ENCODE measurements around the gene IL1A. TPM values are rescaled to one million over a fixed set of nuclear protein-coding genes. Genes with fewer than 3 reads are reported as not detected.

IL1A gene
- total RNA-seq, 4 donors from 2014 or later: 0.13 TPM; not detected in 3

DNA sequence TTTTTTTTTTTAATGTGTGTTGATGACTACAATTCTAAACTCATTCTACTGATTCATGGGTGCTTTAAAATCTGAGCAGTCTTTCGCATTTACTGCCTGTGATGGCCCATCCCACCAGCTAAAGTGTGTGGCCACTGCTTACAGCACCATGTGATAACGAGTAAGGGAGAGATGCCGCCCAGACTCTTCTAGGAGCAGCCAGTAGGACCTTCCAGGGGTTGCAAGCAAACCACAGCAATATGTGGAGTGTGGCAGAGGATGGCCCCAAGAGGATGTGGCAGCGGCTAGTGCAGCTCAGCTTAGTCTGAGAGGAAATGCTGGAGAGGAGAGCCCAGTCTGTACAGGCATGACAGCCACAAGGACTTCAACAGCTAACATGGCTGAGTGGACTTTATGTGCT, 37.4 kb upstream of the IL1A start:
- Histone ChIP-seq H3K4me3 (no peak overlapping the region), H3K27ac (replicated peaks in 1 of 4) (no peak overlapping the region), H3K36me3 (no peaks in the 10 kb centered on the region), H3K9me3 (no peaks in the 10 kb centered on the region), H3K27me3 (no peaks in the 10 kb centered on the region), H3K4me1 (peaks cover 0 to 11% (median 9%) of the 10 kb centered on the region in 4 donors)
- DNase-seq (ENCODE audit: extremely low spot score): no peak
- TF ChIP-seq POLR2A (IDR thresholded peaks at IDR 0.05; ENCODE audit: low read depth) (no peak), POLR2AphosphoS5 (IDR thresholded peaks at IDR 0.05) (no peak), CTCF (IDR thresholded peaks at IDR 0.05) (no peak), EP300 (IDR thresholded peaks at IDR 0.05) (no peak)
- WGBS: 87% methylated on average over 4 of the region's 4 CpGs
- intact Hi-C loops (cut with DNase I): no loop called here

GRCh38 chr2:112821142-112821541, 36.8 kb upstream of the IL1A start:
- peaks cover 0 to 11% (median 9%) of the 10 kb centered on the region in 4 donors for H3K4me1 ChIP-seq
- no peak overlapping the region for H3K27ac ChIP-seq (replicated peaks in 1 of 4)
- H3K27me3 ChIP-seq: no peaks in the 10 kb centered on the region
- H3K36me3 ChIP-seq: no peaks in the 10 kb centered on the region
- intact Hi-C loops (cut with DNase I): no loop called here
- TF ChIP-seq CTCF (IDR thresholded peaks at IDR 0.05): no peak
- no peak for TF ChIP-seq POLR2A (IDR thresholded peaks at IDR 0.05; ENCODE audit: low read depth)
- no peak for TF ChIP-seq POLR2AphosphoS5 (IDR thresholded peaks at IDR 0.05)
- no peak for TF ChIP-seq EP300 (IDR thresholded peaks at IDR 0.05)
- H3K4me3 ChIP-seq: no peak overlapping the region
- no peak for DNase-seq (ENCODE audit: extremely low spot score)
- no peaks in the 10 kb centered on the region for H3K9me3 ChIP-seq
- WGBS: 94% methylated on average over 5 of the region's 5 CpGs

GRCh38 chr2:112820343-112820742, 36.0 kb upstream of the IL1A start:
- Histone ChIP-seq H3K4me3 (no peak overlapping the region), H3K36me3 (no peaks in the 10 kb centered on the region), H3K4me1 (peaks cover 0 to 11% (median 9%) of the 10 kb centered on the region in 4 donors), H3K27me3 (no peaks in the 10 kb centered on the region), H3K27ac (replicated peaks in 1 of 4) (no peak overlapping the region), H3K9me3 (no peaks in the 10 kb centered on the region)
- TF ChIP-seq POLR2AphosphoS5 (IDR thresholded peaks at IDR 0.05) (no peak), CTCF (IDR thresholded peaks at IDR 0.05) (no peak), POLR2A (IDR thresholded peaks at IDR 0.05; ENCODE audit: low read depth) (no peak), EP300 (IDR thresholded peaks at IDR 0.05) (no peak)
- intact Hi-C loops (cut with DNase I): no loop called here
- no peak for DNase-seq (ENCODE audit: extremely low spot score)

- no peak for TF ChIP-seq CTCF (IDR thresholded peaks at IDR 0.05)
- no peak for TF ChIP-seq POLR2A (IDR thresholded peaks at IDR 0.05; ENCODE audit: low read depth)
- TF ChIP-seq POLR2AphosphoS5 (IDR thresholded peaks at IDR 0.05): no peak
- no peak for TF ChIP-seq EP300 (IDR thresholded peaks at IDR 0.05)
- no peak for DNase-seq (ENCODE audit: extremely low spot score)
- WGBS: 77% methylated on average over 7 of the region's 7 CpGs
- Histone ChIP-seq H3K9me3 (no peaks in the 10 kb centered on the region), H3K4me1 (peaks cover 0 to 6% (median 1%) of the 10 kb centered on the region in 4 donors), H3K36me3 (no peaks in the 10 kb centered on the region), H3K27ac (replicated peaks in 1 of 4) (no peak overlapping the region), H3K4me3 (no peak overlapping the region), H3K27me3 (no peaks in the 10 kb centered on the region)
- intact Hi-C loops (cut with DNase I): no loop called here
These were observed 34.8 kb upstream of the IL1A start for GRCh38 chr2:112819081-112819480.

All from esophagus muscularis mucosa (tissue), 4 donors.